Measurements from ENCODE around the gene SS18L1.

The SS18L1 gene

GRCh38 chr20:62195736-62196135 lies 52.2 kb downstream of the SS18L1 start:
- no peak for DNase-seq (ENCODE audit: low spot score)

GRCh38 chr20:62196286-62196685 lies 52.7 kb downstream of the SS18L1 start:
- DNase-seq (ENCODE audit: low spot score): no peak

DNA sequence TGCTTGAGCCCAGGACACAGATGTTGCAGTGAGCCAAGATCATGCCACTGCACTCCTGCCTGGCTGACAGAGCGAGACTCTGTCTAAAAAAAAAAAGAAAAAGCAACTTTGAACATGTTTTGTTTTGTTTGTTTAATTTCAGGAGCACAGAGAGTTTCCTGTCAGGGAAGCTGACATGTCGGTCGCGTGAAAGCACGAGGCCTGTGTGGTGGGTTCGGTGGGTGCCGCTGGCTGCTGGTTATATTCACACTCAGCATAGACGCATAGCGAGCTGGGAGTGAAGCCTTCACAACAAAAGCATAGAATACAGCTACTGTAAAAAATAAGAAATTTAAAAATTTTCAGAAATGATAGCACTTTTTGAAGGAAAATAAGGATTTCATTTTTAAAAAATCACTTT lies 53.7 kb downstream of the SS18L1 start:
- DNase-seq (ENCODE audit: low spot score): no peak

- no peak for DNase-seq (ENCODE audit: low spot score)
Measured at GRCh38 chr20:62197801-62198200, 54.2 kb downstream of the SS18L1 start.

GRCh38 chr20:62198496-62198895 lies 54.9 kb downstream of the SS18L1 start:
- DNase-seq (ENCODE audit: low spot score): no peak

GRCh38 chr20:62198931-62199330 lies 55.4 kb downstream of the SS18L1 start:
- DNase-seq (ENCODE audit: low spot score): no peak

DNA sequence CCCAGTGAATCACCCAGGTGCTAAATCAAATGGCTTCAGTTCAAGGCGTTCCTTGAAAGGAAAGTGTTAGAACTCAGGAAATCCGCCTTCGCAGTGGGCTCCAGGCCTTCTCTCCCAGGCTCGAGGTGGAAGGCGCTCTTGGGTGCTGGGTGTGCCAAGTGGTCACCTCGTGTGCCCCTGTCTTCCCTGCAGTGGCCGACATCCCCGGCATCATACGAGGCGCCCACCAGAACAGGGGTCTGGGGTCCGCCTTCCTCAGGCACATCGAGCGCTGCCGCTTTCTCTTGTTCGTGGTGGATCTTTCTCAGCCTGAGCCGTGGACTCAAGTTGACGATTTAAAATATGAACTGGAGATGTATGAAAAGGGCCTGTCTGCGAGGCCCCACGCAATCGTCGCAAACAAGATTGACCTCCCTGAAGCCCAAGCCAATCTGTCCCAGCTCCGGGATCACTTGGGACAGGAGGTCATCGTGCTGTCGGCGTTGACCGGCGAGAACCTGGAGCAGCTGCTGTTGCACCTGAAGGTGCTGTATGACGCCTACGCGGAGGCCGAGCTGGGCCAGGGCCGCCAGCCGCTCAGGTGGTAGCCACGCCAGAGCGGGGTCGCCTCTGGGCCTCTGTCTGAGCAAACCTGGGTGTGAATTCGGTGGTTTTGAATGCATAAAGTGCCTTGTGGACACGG lies 57.1 kb downstream of the SS18L1 start:
- DNase-seq (ENCODE audit: low spot score): no peak

DNA sequence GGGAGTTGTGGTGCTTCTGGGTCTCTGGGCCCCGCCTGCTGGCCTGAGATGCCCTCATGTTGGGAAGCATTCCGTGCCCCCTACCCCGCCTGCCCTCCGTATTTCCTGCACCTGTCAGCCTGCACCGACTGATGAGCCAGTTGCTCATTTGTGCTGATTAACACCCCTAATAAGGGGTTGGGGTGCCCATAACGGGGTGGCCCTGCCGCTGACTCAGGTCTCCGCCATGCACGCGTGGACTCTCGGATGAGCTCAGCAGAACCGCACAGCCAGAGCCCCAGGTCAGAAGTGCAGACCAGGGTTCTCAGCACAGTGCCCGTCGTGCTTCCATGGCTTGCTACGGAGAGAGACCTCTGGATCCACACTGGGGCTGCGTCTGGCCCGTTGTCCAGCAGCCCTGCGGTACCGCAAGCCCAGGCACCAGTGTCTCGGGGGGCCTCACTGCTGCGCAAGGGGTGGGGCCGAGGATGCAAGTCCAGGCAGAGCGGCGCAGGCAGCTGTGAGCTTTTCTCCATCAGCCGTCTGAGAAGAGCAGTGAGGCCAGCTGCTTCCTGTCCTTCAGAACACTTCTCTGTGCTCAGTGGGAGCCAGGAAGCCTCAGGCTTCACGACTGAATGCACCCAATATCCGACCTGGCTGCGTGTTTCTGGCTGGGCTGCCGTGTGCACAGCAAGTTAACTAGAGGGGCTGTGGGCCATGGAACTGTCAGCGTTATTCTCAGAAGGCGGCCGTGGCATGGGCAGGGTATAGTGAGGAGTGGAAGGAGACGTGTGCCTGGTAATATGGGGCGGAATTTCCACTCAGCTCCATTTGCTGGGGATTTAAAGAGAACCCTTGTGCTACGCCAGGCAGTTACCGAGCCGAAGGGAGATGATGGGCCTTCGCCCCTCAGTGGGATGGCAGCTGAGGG lies 57.9 kb downstream of the SS18L1 start:
- no peak for DNase-seq (ENCODE audit: low spot score)

DNA sequence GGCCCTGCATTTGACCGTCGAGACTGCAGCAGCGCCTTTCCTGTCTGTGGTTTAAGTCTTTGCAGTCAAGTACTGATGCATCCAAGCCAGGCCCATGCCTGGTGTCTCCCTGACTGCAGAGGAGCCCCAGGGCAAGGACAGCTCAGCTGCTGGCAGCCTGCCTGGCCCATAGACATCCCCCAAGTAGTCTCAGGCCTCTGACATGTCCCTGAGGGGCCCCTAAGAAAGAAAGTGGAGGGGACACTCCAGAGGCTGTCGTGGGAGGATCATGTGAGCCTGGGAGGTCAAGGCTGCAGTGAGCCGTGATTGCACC lies 58.5 kb downstream of the SS18L1 start:
- no peak for DNase-seq (ENCODE audit: low spot score)

- DNase-seq (ENCODE audit: low spot score): no peak
Measured at GRCh38 chr20:62202676-62203377, 59.3 kb downstream of the SS18L1 start.

- no peak for DNase-seq (ENCODE audit: low spot score)
Measured at GRCh38 chr20:62203378-62204030, 59.9 kb downstream of the SS18L1 start.

DNA sequence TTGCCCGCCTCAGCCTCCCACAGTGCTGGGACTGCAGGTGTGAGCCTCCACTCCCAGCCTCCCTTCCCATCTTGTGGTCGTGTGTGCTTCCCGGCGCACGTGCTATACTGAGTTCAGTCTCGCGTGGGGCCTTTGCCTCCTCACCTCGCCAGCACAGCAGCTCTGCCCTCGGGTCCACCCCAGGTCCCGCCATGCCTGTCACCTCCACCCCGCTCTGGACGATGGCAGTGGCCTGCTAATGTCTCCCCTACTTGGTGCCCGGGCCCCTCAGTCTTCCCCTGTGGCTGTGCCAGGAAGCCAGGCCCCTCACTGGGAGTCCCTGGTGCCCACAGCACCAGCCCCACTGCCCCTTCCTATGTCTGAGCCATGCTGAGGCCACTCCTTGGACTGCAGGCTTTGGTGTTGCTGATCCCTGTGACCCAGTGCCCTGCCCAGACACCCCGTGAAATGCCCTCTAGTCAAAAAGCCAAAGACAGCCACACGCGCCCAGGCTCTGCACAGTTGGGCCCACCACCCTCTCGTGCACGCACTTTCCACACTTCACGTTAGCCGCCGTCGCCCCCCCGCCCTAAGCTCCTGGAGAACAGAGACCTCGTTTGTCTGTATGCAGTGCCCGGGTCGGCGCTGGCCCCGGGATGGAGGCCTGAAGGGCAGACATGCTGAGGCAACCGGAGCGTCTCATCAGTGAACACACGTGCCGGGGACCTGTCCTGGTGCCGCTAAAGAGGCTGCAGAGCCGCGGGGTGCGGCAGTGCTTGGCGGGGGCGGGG lies 62.2 kb downstream of the SS18L1 start:
- DNase-seq (ENCODE audit: low spot score): no peak

DNA sequence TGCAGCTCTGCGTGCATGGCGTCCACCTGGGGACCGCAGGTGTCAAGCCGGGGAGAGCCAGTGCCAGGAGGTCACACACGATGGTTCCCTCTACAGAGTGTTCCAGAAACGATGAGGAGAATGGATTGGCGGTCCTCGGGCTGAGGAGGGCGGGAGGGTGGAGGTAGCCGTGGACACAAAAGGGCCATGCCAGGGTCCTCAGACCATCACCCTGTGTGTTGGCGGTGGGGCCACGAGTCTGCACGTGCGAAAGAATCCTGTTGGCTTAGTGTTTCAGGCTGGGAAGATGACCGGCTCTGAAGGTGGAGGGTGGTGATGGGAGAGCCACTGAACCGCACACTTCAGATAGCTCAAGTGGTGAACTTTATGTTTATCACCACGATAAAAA lies 62.8 kb downstream of the SS18L1 start:
- DNase-seq (ENCODE audit: low spot score): no peak

DNA sequence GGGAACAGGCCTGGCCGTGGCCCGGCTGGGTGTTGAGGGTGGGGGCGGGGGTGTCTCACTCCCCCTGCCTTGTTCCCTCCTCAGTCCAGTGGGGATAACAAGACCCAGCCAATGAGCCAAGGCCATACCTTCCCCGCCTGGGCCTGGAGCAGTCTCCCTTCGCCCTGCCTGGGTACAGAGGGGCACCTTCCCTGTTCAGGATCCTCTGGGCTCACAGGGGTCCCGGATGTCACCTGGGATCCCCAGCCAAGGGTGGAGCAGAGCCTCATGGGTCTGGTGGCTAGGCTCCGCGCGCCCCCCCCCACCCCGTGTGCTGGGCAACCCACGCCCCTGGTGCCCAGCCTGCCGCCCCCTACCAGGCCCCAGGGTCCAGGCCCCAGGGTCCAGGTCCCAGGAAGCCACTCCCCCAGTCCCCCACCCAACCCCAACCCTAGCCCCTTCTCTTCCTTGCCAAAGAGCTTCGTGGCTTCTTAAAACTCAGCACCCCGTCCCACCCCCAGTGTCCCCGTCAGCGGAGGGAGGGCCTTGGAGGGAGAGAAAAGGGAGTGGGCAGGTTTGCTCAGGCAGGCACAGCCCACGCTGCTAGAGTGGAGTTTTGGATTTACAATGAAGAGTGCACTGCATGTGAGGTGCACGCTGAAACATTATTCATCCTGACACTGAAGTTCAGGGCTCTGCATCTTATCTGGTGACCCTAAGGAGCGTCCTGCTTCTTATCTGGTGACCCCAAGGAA lies 64.7 kb downstream of the SS18L1 start:
- DNase-seq (ENCODE audit: low spot score): no peak

DNA sequence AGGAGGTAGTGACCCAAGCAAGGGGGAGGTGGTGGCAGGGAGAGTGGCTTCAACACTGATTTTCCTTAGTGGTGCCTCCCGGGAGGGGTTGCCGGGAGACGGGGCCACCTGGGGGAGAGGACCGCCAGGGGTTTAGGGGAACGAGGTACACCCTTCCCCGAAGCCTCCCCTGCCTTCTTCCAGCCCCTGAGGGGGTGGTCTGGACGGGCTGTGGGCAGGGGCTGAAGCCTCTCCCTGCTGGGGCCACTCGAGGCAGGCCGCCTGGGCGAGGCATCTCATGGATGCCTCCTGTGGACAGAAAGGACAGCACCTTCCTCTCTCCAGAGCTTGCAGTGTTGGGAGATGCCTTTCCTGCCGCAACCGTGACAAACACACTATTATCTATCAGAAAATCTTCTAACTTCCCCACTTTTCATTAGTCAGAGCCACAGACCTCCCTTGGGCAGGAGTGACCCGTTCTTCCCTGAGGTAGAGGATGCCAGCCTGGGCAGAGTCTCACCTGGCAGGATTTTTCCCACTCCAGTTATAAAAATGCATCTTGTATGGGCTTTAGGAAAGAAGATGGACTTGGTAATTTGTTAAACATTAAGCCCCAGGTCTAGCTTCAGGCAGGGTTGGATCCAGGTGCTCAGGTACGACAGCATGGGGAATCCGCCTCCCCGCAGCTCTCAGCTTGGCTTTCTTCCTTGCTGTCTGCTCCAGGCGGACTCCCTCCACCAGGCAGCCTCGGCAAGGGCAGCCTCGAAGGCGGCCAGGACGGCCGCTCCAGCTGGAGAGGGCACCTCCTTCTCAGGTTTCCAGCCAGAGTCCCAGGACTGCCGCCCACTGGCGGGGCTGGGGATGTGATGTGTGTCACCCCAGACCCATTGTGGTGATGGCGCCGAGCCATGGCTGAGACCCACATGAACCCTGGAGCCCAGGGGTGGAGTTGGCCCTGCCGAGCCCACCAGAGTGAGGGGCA lies 65.5 kb downstream of the SS18L1 start:
- no peak for DNase-seq (ENCODE audit: low spot score)

DNA sequence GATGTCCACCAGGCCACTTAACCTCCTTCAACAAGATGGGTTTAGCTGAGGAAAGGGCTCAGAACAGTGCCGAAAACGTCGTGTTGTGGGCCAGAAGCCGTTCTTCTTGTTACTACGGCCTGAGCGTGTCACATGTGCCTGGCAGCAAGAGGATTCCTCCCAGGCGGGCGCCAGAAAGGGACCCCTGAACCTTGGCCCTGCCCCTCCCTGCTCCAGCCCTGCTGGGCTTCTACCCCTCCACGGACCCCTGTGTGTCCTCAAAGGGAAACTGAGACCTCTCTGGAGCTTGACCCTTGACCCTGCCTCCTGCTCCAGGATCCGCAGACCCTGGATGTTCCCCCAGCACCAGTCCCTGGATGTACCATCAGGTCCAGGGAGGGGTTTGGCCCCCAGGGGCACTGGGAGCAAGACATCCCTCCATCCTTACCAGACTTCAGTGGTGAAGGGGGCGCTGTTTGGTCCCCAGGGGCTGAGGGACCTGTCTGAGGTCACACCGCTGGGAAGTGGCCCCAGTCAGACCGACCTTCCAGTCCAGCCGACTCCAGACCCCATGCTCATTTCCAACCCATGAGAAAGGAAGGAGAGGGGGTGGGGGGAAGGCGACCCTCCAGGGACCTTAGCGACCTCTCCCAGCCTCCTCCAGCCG lies 66.4 kb downstream of the SS18L1 start:
- DNase-seq (ENCODE audit: low spot score): no peak

GRCh38 chr20:62210496-62210855 lies 66.9 kb downstream of the SS18L1 start:
- DNase-seq (ENCODE audit: low spot score): no peak

DNA sequence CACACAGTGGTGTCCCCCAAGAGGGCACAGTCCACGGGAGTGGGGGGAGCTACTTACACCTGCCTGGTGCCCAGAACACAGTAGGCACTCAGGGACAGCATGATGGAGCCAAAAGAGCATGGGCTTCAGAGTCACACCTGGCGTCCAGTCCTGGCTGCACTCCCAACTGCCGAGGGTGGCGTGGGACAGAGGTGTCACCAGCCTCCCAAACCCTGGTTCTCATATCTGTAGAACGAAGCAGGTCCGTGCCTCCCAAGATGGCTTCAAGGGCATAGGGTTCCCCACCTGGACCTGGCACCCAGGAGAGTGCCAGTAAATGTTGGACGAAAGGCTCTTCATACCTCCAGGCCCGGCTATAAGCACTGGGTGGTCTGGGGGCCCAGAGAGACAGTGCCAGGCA lies 67.6 kb downstream of the SS18L1 start:
- DNase-seq (ENCODE audit: low spot score): no peak

DNA sequence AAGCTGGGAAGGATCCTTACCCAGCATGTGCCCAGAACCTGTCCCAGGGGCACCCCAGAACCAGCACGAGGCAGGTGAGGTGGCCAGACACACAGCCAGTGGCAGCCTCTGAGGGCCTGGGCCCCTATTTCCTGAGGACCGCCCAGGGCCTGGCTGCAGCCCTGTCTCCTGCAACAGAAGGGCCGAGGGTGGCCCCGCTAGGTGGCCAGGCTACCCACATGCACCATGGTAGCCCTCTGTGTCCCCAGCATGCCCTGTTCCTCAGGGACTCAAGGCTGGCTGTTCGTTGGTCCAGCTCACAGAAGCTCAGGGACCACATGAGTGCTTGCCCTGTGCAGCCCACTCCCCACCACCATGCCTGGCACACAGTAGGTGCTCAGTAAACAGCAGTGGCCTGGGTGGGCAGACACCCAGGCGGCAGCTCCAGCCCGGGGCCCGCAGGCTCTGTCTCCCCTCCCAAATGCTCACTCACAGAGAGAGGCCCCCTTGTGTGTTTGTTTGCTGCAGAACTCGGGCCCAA lies 68.3 kb downstream of the SS18L1 start:
- no peak for DNase-seq (ENCODE audit: low spot score)

Data from pons (tissue), 1 donor.